Panc1 (cell line): ENCODE results near the gene PRPSAP2. TPM values are rescaled to one million over a fixed set of nuclear protein-coding genes. Genes with fewer than 3 reads are reported as not detected.

ENCODE experiments used
- ATAC-seq: fragments of 200-7000 bp; cut with Tn5 transposase; 2 replicates; pipeline ENCODE4 v1.9.1; 2020; ENCODE audit warnings: mild to moderate bottlenecking, moderate library complexity
- BruUV-seq: library from RNA; stranded (reverse); fragments of 400-500 nt; replicated peaks from 2 replicates; lab custom pipeline; 2021; lab: Mats Ljungman, UMichigan
- CTCF ChIA-PET: fragments of 300-600 bp; sonication (Branson Sonifier 250); formaldehyde crosslinking; loops from one replicate; lab custom pipeline; 2022; ENCODE audit warnings: antibody characterized with exemption; lab: Charles Lee
- POLR2A ChIA-PET: fragments of 300-600 bp; sonication (Branson Sonifier 250); formaldehyde crosslinking; loops from one replicate; lab custom pipeline; 2022; ENCODE audit warnings: antibody characterized with exemption; lab: Charles Lee
- DNase-seq: peaks from one replicate; pipeline ENCODE4 v3.0.0-alpha.2; 2010; ENCODE audit warnings: low read depth, low spot score
- H3K27ac ChIP-seq: 2 replicates; pipeline ENCODE4 v1.5.1; 2011; ENCODE audit warnings: mild to moderate bottlenecking, low read length, inconsistent platforms
- H3K27me3 ChIP-seq: fragments of 200-500 bp; sonication (Bioruptor generic); 2 replicates; pipeline ENCODE4 v1.6.0; 2014; ENCODE audit warnings: low read length, inconsistent platforms; ENCODE audit not compliant: control insufficient read depth, insufficient read depth
- H3K36me3 ChIP-seq: fragments of 200-500 bp; sonication (Bioruptor generic); 2 replicates; pipeline ENCODE4 v1.5.1; 2014; ENCODE audit warnings: inconsistent platforms, mild to moderate bottlenecking, low read length, moderate library complexity; ENCODE audit not compliant: control insufficient read depth, insufficient read depth
- H3K4me1 ChIP-seq: 2 replicates; pipeline ENCODE4 v1.5.1; 2011; ENCODE audit warnings: inconsistent platforms, mild to moderate bottlenecking, low read length, moderate library complexity; ENCODE audit not compliant: control insufficient read depth, insufficient read depth
- H3K4me3 ChIP-seq, 2 experiments: 2 replicates each; pipeline ENCODE4 v1.5.1; 2011 to 2012; ENCODE audit warnings: low read depth in 2 of 2, low read length in 2 of 2, mild to moderate bottlenecking in 2 of 2, inconsistent platforms in 1 of 2, moderate library complexity in 1 of 2
- H3K9me3 ChIP-seq: fragments of 200-500 bp; sonication (Bioruptor generic); 2 replicates; pipeline ENCODE4 v1.5.1; 2014; ENCODE audit warnings: low read depth, mild to moderate bottlenecking, inconsistent platforms, low read length, moderate library complexity; ENCODE audit not compliant: control insufficient read depth, insufficient read depth
- POLR2AphosphoS5 ChIP-seq: IDR thresholded peaks from 2 replicates; pipeline ENCODE4 v1.6.1; 2012; ENCODE audit warnings: mild to moderate bottlenecking, low read depth, low read length, moderate library complexity
- SIN3A ChIP-seq: IDR thresholded peaks from 2 replicates; pipeline ENCODE4 v1.6.1; 2012; ENCODE audit warnings: low read depth, mild to moderate bottlenecking, low read length, moderate library complexity, borderline replicate concordance; ENCODE audit not compliant: insufficient read depth
- TCF7L2 ChIP-seq: IDR thresholded peaks from 2 replicates; pipeline ENCODE4 v1.6.1; 2011; ENCODE audit warnings: mild to moderate bottlenecking, low read depth, low read length, inconsistent platforms
- in situ Hi-C: cut with HindIII; loops from 2 replicates; pipeline ENCODE4 v1.10.0; 2016; ENCODE audit warnings: low sequenced_read_pairs, low pct_unique_long_range_greater_than_20kb
- intact Hi-C: fragments of 100-400 bp; cut with micrococcal nuclease; formaldehyde crosslinking; loops from one replicate; pipeline ENCODE4 v1.10.0; 2022; ENCODE audit not compliant: unreplicated experiment
- total RNA-seq: library from RNA; stranded (reverse); gene quantifications from one replicate; pipeline ENCODE4 v1.2.1, GENCODE V29; 2021; ENCODE audit not compliant: unreplicated experiment
- TF ChIP-seq, protein P1 (sequence below): fragments of 450-650 bp; IDR thresholded peaks from 2 replicates; pipeline ENCODE4 v1.5.1; 2017; ENCODE audit warnings: mild to moderate bottlenecking
- TF ChIP-seq, protein P2 (sequence below), 2 experiments: IDR thresholded peaks; 2 replicates each; pipeline ENCODE4 v1.6.1; 2011 to 2012; ENCODE audit warnings: low read depth in 2 of 2, control low read depth in 1 of 2, low read length in 1 of 2, mild to moderate bottlenecking in 1 of 2, moderate library complexity in 1 of 2; ENCODE audit not compliant: insufficient read depth in 1 of 2

Gene PRPSAP2
- total RNA-seq, 1 experiment from 2014 or later = 25.3 TPM

DNA sequence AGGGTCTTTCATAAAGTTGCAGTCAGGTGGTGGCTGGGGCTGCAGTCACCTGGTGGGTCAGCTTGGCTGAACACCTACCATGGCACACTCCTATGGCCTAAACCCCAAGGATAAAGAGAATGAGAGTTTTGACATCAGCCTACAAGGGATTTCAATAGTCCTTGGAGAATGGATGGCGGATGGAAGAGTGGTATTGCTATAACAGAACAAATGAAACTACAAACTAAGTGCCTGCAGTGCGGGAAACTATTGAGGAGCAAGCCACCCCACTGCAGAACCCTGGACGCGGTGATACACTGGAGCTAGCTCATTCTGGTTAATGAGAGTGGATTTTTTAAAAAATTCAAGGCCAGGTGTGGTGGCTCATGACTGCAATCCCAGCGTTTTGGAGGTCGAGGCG lies 3.0 kb upstream of the PRPSAP2 start:
- DNase-seq (no peak), ATAC-seq (no peak)
- Histone ChIP-seq H3K27me3 (no peaks in the 10 kb centered on the region), H3K27ac (no peak overlapping the region), H3K9me3 (no peaks in the 10 kb centered on the region), H3K4me1 (peaks cover 12% of the 10 kb centered on the region), H3K36me3 (no peaks in the 10 kb centered on the region), H3K4me3 (no peak overlapping the region)
- intact Hi-C loops (no loop called here), in situ Hi-C loops (no loop called here)
- ChIA-PET POLR2A (no interaction called here), CTCF (no interaction called here)
- BruUV-seq = no TSS peak
- no peak for TF ChIP-seq SIN3A
- TF ChIP-seq, protein P1, sequence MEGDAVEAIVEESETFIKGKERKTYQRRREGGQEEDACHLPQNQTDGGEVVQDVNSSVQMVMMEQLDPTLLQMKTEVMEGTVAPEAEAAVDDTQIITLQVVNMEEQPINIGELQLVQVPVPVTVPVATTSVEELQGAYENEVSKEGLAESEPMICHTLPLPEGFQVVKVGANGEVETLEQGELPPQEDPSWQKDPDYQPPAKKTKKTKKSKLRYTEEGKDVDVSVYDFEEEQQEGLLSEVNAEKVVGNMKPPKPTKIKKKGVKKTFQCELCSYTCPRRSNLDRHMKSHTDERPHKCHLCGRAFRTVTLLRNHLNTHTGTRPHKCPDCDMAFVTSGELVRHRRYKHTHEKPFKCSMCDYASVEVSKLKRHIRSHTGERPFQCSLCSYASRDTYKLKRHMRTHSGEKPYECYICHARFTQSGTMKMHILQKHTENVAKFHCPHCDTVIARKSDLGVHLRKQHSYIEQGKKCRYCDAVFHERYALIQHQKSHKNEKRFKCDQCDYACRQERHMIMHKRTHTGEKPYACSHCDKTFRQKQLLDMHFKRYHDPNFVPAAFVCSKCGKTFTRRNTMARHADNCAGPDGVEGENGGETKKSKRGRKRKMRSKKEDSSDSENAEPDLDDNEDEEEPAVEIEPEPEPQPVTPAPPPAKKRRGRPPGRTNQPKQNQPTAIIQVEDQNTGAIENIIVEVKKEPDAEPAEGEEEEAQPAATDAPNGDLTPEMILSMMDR = no peak
- TF ChIP-seq, protein P2, sequence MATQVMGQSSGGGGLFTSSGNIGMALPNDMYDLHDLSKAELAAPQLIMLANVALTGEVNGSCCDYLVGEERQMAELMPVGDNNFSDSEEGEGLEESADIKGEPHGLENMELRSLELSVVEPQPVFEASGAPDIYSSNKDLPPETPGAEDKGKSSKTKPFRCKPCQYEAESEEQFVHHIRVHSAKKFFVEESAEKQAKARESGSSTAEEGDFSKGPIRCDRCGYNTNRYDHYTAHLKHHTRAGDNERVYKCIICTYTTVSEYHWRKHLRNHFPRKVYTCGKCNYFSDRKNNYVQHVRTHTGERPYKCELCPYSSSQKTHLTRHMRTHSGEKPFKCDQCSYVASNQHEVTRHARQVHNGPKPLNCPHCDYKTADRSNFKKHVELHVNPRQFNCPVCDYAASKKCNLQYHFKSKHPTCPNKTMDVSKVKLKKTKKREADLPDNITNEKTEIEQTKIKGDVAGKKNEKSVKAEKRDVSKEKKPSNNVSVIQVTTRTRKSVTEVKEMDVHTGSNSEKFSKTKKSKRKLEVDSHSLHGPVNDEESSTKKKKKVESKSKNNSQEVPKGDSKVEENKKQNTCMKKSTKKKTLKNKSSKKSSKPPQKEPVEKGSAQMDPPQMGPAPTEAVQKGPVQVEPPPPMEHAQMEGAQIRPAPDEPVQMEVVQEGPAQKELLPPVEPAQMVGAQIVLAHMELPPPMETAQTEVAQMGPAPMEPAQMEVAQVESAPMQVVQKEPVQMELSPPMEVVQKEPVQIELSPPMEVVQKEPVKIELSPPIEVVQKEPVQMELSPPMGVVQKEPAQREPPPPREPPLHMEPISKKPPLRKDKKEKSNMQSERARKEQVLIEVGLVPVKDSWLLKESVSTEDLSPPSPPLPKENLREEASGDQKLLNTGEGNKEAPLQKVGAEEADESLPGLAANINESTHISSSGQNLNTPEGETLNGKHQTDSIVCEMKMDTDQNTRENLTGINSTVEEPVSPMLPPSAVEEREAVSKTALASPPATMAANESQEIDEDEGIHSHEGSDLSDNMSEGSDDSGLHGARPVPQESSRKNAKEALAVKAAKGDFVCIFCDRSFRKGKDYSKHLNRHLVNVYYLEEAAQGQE (IDR thresholded peaks at IDR 0.05; ENCODE audit: insufficient read depth in 1 of 2, low read depth in 2 of 2, low read length in 1 of 2) = no peak
- TF ChIP-seq TCF7L2 = no peak
- no peak for TF ChIP-seq POLR2AphosphoS5

DNA sequence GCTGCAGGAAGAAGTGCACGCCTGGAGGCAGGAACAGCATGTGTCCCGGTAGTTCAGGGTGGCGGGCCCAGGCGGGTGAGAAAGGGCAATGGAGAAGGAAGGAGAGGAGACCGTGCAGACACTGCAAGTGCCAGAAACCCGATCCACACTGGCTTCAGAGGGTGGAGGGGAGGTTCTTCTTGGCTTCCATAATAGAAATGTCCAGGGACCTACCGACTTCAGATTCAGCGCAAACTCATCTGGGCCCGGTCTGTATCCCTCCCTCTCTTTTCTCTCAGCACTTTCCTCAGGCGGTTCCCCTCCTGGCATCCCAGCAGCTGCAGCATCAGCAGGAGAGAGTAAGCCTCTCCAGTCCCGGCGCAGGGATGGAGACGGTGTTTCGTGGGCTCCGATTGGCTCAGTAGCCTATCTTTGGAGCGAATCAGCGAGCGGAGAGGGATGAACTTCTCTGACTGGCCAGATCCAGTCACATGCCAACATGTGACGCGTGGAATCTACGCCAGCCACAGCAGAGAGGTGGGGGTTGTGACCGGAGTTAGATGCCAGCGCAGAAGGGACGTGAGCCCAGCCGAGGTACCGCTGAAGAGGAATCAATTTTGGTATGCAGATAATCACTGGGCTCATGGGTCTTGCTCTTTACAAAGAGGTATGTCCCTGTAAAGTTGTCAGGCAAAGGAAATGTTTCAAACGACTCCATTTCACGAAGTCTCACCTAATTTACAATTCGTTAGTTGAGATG lies 1.9 kb upstream of the PRPSAP2 start:
- ATAC-seq (peak; percentile 93), DNase-seq (peak; percentile 80)
- intact Hi-C loops (no loop called here), in situ Hi-C loops (no loop called here)
- no peaks in the 10 kb centered on the region for H3K27me3 ChIP-seq
- H3K9me3 ChIP-seq = no peaks in the 10 kb centered on the region
- CTCF ChIA-PET = no interaction called here
- H3K36me3 ChIP-seq = no peaks in the 10 kb centered on the region
- peak overlapping the region; percentile 62 to 82 for H3K4me3 ChIP-seq
- BruUV-seq = no TSS peak
- TF ChIP-seq, protein P2 (IDR thresholded peaks at IDR 0.05; ENCODE audit: insufficient read depth in 1 of 2, low read depth in 2 of 2, low read length in 1 of 2) = no peak
- TF ChIP-seq, protein P1 = no peak
- TF ChIP-seq SIN3A = no peak
- peak; percentile 22; the same call in 1 of the 2 replicates for TF ChIP-seq POLR2AphosphoS5
- peak overlapping the region; percentile 86 for H3K27ac ChIP-seq
- peaks cover 12% of the 10 kb centered on the region for H3K4me1 ChIP-seq
- POLR2A ChIA-PET = no interaction called here
